DOHH2 (cell line): ENCODE data around the gene BEND3.

Experiments
- H3F3A ChIP-seq: fragments of 200-600 bp; sonication (generic), shearing (Covaris generic); 2 replicates; pipeline ENCODE4 v1.6.0; 2016; ENCODE audit warnings: antibody characterized with exemption, mild to moderate bottlenecking; ENCODE audit not compliant: control insufficient read depth, insufficient read depth
- H3K27ac ChIP-seq: fragments of 200-600 bp; sonication (generic); 2 replicates; pipeline ENCODE4 v1.5.1; 2014; ENCODE audit warnings: low read depth, mild to moderate bottlenecking, low read length, moderate library complexity
- H3K27me3 ChIP-seq: fragments of 200-600 bp; sonication (generic); 2 replicates; pipeline ENCODE4 v1.6.1; 2014; ENCODE audit warnings: mild to moderate bottlenecking, low read length, mixed read lengths; ENCODE audit not compliant: control insufficient read depth
- H3K36me3 ChIP-seq: fragments of 200-600 bp; sonication (generic); 2 replicates; pipeline ENCODE4 v1.6.1; 2014; ENCODE audit warnings: mild to moderate bottlenecking, low read length, moderate library complexity, mixed read lengths; ENCODE audit not compliant: control insufficient read depth
- H3K4me1 ChIP-seq: fragments of 200-600 bp; sonication (generic); 2 replicates; pipeline ENCODE4 v1.6.1; 2014; ENCODE audit warnings: mild to moderate bottlenecking, low read length, mixed read lengths; ENCODE audit not compliant: control insufficient read depth
- H3K4me2 ChIP-seq: fragments of 200-600 bp; sonication (generic); 2 replicates; pipeline ENCODE4 v1.6.0; 2014; ENCODE audit warnings: mild to moderate bottlenecking, low read length, moderate library complexity
- H3K4me3 ChIP-seq: fragments of 200-600 bp; sonication (generic); 2 replicates; pipeline ENCODE4 v1.5.1; 2014; ENCODE audit warnings: mild to moderate bottlenecking, low read length, mixed read lengths
- H3K79me2 ChIP-seq: fragments of 200-600 bp; sonication (generic); 2 replicates; pipeline ENCODE4 v1.6.1; 2014; ENCODE audit warnings: mild to moderate bottlenecking, low read length, mixed read lengths; ENCODE audit not compliant: control insufficient read depth
- H3K9me2 ChIP-seq: fragments of 200-600 bp; sonication (generic); replicated peaks from 2 replicates; pipeline ENCODE4 v1.6.1; 2014; ENCODE audit warnings: mild to moderate bottlenecking, low read length, mixed read lengths; ENCODE audit not compliant: control insufficient read depth
- H3K9me3 ChIP-seq: fragments of 200-600 bp; sonication (generic); 2 replicates; pipeline ENCODE4 v1.6.1; 2014; ENCODE audit warnings: antibody characterized with exemption, low read length, mixed read lengths; ENCODE audit not compliant: control insufficient read depth, insufficient read depth
- H4K20me1 ChIP-seq: fragments of 200-600 bp; sonication (generic); 2 replicates; pipeline ENCODE4 v1.6.0; 2014; ENCODE audit warnings: low read depth, mild to moderate bottlenecking, antibody characterized with exemption, low read length, moderate library complexity; ENCODE audit not compliant: control insufficient read depth, insufficient read depth
- CTCF ChIP-seq: fragments of 200-600 bp; sonication (generic); IDR thresholded peaks from one replicate; pipeline ENCODE4 v1.5.1; 2014; ENCODE audit warnings: antibody characterized with exemption, mild to moderate bottlenecking, low read depth, low read length; ENCODE audit not compliant: poor library complexity, severe bottlenecking
- EZH2phosphoT487 ChIP-seq: fragments of 200-600 bp; sonication (generic); IDR thresholded peaks from 2 replicates; pipeline ENCODE4 v1.6.1; 2017; ENCODE audit warnings: borderline replicate concordance, mild to moderate bottlenecking, antibody characterized with exemption, low read length, moderate library complexity, mixed read lengths

The BEND3 gene

GRCh38 chr6:107077710-107078109 lies 37.6 kb downstream of the BEND3 start:
- H3K4me2 ChIP-seq: no peak overlapping the region
- no peaks in the 10 kb centered on the region for H3K4me1 ChIP-seq
- H3K27me3 ChIP-seq: no peaks in the 10 kb centered on the region
- no peaks in the 10 kb centered on the region for H4K20me1 ChIP-seq
- TF ChIP-seq CTCF (no peak), EZH2phosphoT487 (no peak)
- H3K79me2 ChIP-seq: no peaks in the 10 kb centered on the region
- no peaks in the 10 kb centered on the region for H3K9me2 ChIP-seq
- H3K27ac ChIP-seq: no peak overlapping the region
- H3F3A ChIP-seq: no peaks in the 10 kb centered on the region
- no peaks in the 10 kb centered on the region for H3K36me3 ChIP-seq
- no peaks in the 10 kb centered on the region for H3K9me3 ChIP-seq
- H3K4me3 ChIP-seq: no peak overlapping the region

- H3K79me2 ChIP-seq: no peaks in the 10 kb centered on the region
- TF ChIP-seq EZH2phosphoT487: no peak
- peak; percentile 42 for TF ChIP-seq CTCF
- H3F3A ChIP-seq: no peaks in the 10 kb centered on the region
- H4K20me1 ChIP-seq: no peaks in the 10 kb centered on the region
- no peaks in the 10 kb centered on the region for H3K9me2 ChIP-seq
- H3K36me3 ChIP-seq: no peaks in the 10 kb centered on the region
- no peaks in the 10 kb centered on the region for H3K4me1 ChIP-seq
- H3K4me3 ChIP-seq: no peak overlapping the region
- no peaks in the 10 kb centered on the region for H3K27me3 ChIP-seq
- H3K4me2 ChIP-seq: no peak overlapping the region
- H3K9me3 ChIP-seq: no peaks in the 10 kb centered on the region
- H3K27ac ChIP-seq: no peak overlapping the region
These were observed 39.3 kb downstream of the BEND3 start for GRCh38 chr6:107075951-107076381.

- H3K4me2 ChIP-seq: no peak overlapping the region
- no peaks in the 10 kb centered on the region for H3K4me1 ChIP-seq
- no peaks in the 10 kb centered on the region for H3K79me2 ChIP-seq
- H3K27me3 ChIP-seq: no peaks in the 10 kb centered on the region
- H3K4me3 ChIP-seq: no peak overlapping the region
- H3K36me3 ChIP-seq: peaks cover 6% of the 10 kb centered on the region; the same call in 1 of the 2 replicates
- no peak overlapping the region for H3K27ac ChIP-seq
- no peaks in the 10 kb centered on the region for H3K9me2 ChIP-seq
- no peaks in the 10 kb centered on the region for H3F3A ChIP-seq
- TF ChIP-seq CTCF (no peak), EZH2phosphoT487 (no peak)
- no peaks in the 10 kb centered on the region for H3K9me3 ChIP-seq
- H4K20me1 ChIP-seq: no peaks in the 10 kb centered on the region
These were observed 44.6 kb downstream of the BEND3 start for GRCh38 chr6:107070686-107071085.
